ENCODE results near the gene RAB3C.

DNA sequence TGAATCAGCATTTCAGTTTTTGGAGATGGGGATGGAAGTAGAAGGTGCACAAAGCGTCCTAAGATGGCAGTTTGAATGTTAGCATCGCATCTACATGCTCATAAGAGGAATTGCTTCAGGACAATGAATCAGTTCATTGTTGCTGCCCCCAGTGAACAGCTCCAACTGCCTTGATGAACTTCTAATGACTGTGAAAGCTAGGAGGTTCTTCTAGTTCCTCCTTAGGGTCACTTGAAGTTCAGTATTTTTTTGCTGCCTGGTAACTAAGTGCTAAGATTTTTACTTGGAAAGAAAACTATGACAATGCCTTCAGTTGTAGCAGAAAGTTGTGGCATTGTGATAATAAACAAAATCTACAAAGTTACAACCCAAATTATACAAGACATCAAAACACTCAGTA, 271.6 kb downstream of the RAB3C start:
- TF ChIP-seq, protein P1, sequence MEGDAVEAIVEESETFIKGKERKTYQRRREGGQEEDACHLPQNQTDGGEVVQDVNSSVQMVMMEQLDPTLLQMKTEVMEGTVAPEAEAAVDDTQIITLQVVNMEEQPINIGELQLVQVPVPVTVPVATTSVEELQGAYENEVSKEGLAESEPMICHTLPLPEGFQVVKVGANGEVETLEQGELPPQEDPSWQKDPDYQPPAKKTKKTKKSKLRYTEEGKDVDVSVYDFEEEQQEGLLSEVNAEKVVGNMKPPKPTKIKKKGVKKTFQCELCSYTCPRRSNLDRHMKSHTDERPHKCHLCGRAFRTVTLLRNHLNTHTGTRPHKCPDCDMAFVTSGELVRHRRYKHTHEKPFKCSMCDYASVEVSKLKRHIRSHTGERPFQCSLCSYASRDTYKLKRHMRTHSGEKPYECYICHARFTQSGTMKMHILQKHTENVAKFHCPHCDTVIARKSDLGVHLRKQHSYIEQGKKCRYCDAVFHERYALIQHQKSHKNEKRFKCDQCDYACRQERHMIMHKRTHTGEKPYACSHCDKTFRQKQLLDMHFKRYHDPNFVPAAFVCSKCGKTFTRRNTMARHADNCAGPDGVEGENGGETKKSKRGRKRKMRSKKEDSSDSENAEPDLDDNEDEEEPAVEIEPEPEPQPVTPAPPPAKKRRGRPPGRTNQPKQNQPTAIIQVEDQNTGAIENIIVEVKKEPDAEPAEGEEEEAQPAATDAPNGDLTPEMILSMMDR (IDR thresholded peaks at IDR 0.05), result no peak
- TF ChIP-seq EZH2 (IDR thresholded peaks at IDR 0.05), result no peak
- no peak for TF ChIP-seq EZH2phosphoT487 (IDR thresholded peaks at IDR 0.05)

Measured in neural progenitor cell (in vitro differentiated cells).